KMS-11 (cell line): Measurements from ENCODE around the gene HDGFL3.
"Not testable (repeated sequence)": the region's sequence is repeated elsewhere in the genome, so short reads cannot be mapped to it uniquely, and the experiment has no call there.

Experiments used
- H2AFZ ChIP-seq: fragments of 200-600 bp; sonication (generic); 2 replicates; pipeline ENCODE4 v1.6.1; 2016; ENCODE audit warnings: antibody characterized with exemption, mixed run types, low read depth
- H3K27ac ChIP-seq: fragments of 200-600 bp; sonication (generic); 2 replicates; pipeline ENCODE4 v1.6.1; 2016; ENCODE audit warnings: mild to moderate bottlenecking, mixed run types
- H3K27me3 ChIP-seq: fragments of 200-600 bp; sonication (generic); 2 replicates; pipeline ENCODE4 v1.6.1; 2017; ENCODE audit warnings: mild to moderate bottlenecking, low read depth, mixed run types, moderate library complexity; ENCODE audit not compliant: insufficient read depth
- H3K36me3 ChIP-seq: fragments of 200-600 bp; sonication (generic); 2 replicates; pipeline ENCODE4 v1.6.1; 2017; ENCODE audit warnings: mild to moderate bottlenecking, mixed run types; ENCODE audit not compliant: insufficient read depth
- H3K4me1 ChIP-seq: fragments of 200-600 bp; sonication (generic); 2 replicates; pipeline ENCODE4 v1.6.1; 2016; ENCODE audit warnings: mild to moderate bottlenecking, low read depth, mixed run types; ENCODE audit not compliant: poor library complexity, severe bottlenecking
- H3K4me2 ChIP-seq: fragments of 200-600 bp; sonication (generic); 2 replicates; pipeline ENCODE4 v1.7.0; 2016; ENCODE audit warnings: mild to moderate bottlenecking, mixed run types
- H3K4me3 ChIP-seq: fragments of 200-600 bp; sonication (generic); IDR thresholded peaks from 2 replicates; pipeline ENCODE4 v1.6.1; 2017; ENCODE audit warnings: low read depth, low read length, mixed read lengths; ENCODE audit not compliant: insufficient read depth
- H3K79me2 ChIP-seq: fragments of 200-600 bp; sonication (generic); 2 replicates; pipeline ENCODE4 v1.6.1; 2016; ENCODE audit warnings: low read depth, mixed run types; ENCODE audit not compliant: insufficient read depth
- H3K9ac ChIP-seq: fragments of 200-600 bp; sonication (generic); 2 replicates; pipeline ENCODE4 v1.6.1; 2016; ENCODE audit warnings: mild to moderate bottlenecking, mixed run types
- H4K20me1 ChIP-seq: fragments of 200-600 bp; sonication (generic); 2 replicates; pipeline ENCODE4 v1.6.1; 2016; ENCODE audit warnings: mild to moderate bottlenecking, mixed run types; ENCODE audit not compliant: insufficient read depth
- CTCF ChIP-seq: fragments of 200-600 bp; sonication (generic); conservative IDR thresholded peaks from 2 replicates; pipeline ENCODE4 v1.6.1; 2017; ENCODE audit warnings: low read depth, mild to moderate bottlenecking, antibody characterized with exemption, low read length, moderate library complexity, mixed read lengths

Gene HDGFL3

GRCh38 chr15:83170474-83171165, 37.0 kb downstream of the HDGFL3 start:
- H2AFZ ChIP-seq = no peak overlapping the region
- 0 out of 2 replicates have a peak, but pooled peaks cover 3% of the 10 kb centered on the region for H3K79me2 ChIP-seq

GRCh38 chr15:83169576-83169975, 38.0 kb downstream of the HDGFL3 start:
- H3K36me3 ChIP-seq, H3K9ac ChIP-seq, H3K79me2 ChIP-seq, H4K20me1 ChIP-seq, H3K4me1 ChIP-seq, H3K27me3 ChIP-seq, H2AFZ ChIP-seq, H3K27ac ChIP-seq, H3K4me3 ChIP-seq, H3K4me2 ChIP-seq: not testable (repeated sequence)

More at GRCh38 chr15:83170474-83171165, 37.0 kb downstream of the HDGFL3 start:
- H3K27me3 ChIP-seq = no peaks in the 10 kb centered on the region
- TF ChIP-seq CTCF = no peak
- H3K9ac ChIP-seq = no peak overlapping the region
- H3K4me3 ChIP-seq = no peak overlapping the region
- H3K4me2 ChIP-seq = no peak overlapping the region
- no peaks in the 10 kb centered on the region for H4K20me1 ChIP-seq
- no peaks in the 10 kb centered on the region for H3K4me1 ChIP-seq
- no peaks in the 10 kb centered on the region for H3K36me3 ChIP-seq
- H3K27ac ChIP-seq = no peak overlapping the region

GRCh38 chr15:83166830-83167229, 40.8 kb downstream of the HDGFL3 start:
- no peak overlapping the region for H3K9ac ChIP-seq
- H3K4me1 ChIP-seq = no peaks in the 10 kb centered on the region
- H3K27me3 ChIP-seq = no peaks in the 10 kb centered on the region
- H2AFZ ChIP-seq = no peak overlapping the region
- no peaks in the 10 kb centered on the region for H4K20me1 ChIP-seq
- no peak overlapping the region for H3K27ac ChIP-seq
- no peak overlapping the region for H3K4me3 ChIP-seq
- H3K4me2 ChIP-seq = no peak overlapping the region
- no peak for TF ChIP-seq CTCF
- H3K79me2 ChIP-seq = 0 out of 2 replicates have a peak, but pooled peaks cover 3% of the 10 kb centered on the region
- H3K36me3 ChIP-seq = no peaks in the 10 kb centered on the region

GRCh38 chr15:83166218-83166617, 41.4 kb downstream of the HDGFL3 start:
- no peak for TF ChIP-seq CTCF
- H2AFZ ChIP-seq = no peak overlapping the region
- H3K4me3 ChIP-seq = no peak overlapping the region
- no peaks in the 10 kb centered on the region for H3K4me1 ChIP-seq
- H3K27me3 ChIP-seq = no peaks in the 10 kb centered on the region
- no peak overlapping the region for H3K4me2 ChIP-seq
- H3K36me3 ChIP-seq = no peaks in the 10 kb centered on the region
- H3K9ac ChIP-seq = no peak overlapping the region
- 0 out of 2 replicates have a peak, but pooled peaks cover under 1% of the 10 kb centered on the region for H3K79me2 ChIP-seq
- H3K27ac ChIP-seq = no peak overlapping the region
- no peaks in the 10 kb centered on the region for H4K20me1 ChIP-seq

GRCh38 chr15:83164771-83165404, 42.7 kb downstream of the HDGFL3 start:
- H4K20me1 ChIP-seq = no peaks in the 10 kb centered on the region
- no peak overlapping the region for H3K4me3 ChIP-seq
- no peak overlapping the region for H2AFZ ChIP-seq
- H3K27ac ChIP-seq = no peak overlapping the region
- no peak overlapping the region for H3K4me2 ChIP-seq
- no peak for TF ChIP-seq CTCF
- no peak overlapping the region for H3K9ac ChIP-seq
- no peaks in the 10 kb centered on the region for H3K79me2 ChIP-seq
- no peaks in the 10 kb centered on the region for H3K36me3 ChIP-seq
- H3K4me1 ChIP-seq = no peaks in the 10 kb centered on the region
- H3K27me3 ChIP-seq = no peaks in the 10 kb centered on the region
